ENCODE results near the gene OR51G2.
"Not testable (repeated sequence)": the region's sequence is repeated elsewhere in the genome, so short reads cannot be mapped to it uniquely, and the experiment has no call there.

The OR51G2 gene, protein sequence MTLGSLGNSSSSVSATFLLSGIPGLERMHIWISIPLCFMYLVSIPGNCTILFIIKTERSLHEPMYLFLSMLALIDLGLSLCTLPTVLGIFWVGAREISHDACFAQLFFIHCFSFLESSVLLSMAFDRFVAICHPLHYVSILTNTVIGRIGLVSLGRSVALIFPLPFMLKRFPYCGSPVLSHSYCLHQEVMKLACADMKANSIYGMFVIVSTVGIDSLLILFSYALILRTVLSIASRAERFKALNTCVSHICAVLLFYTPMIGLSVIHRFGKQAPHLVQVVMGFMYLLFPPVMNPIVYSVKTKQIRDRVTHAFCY

GRCh38 chr11:4919250-4919649, at the start of gene OR51G2:
Gene OR51G2, minus strand, starts transcription at chr11:4919350. Its CDS starts 3,687 bp downstream, at chr11:4915663.
- DNase-seq (ENCODE audit: low read depth in 2 of 2) = no peak

DNA sequence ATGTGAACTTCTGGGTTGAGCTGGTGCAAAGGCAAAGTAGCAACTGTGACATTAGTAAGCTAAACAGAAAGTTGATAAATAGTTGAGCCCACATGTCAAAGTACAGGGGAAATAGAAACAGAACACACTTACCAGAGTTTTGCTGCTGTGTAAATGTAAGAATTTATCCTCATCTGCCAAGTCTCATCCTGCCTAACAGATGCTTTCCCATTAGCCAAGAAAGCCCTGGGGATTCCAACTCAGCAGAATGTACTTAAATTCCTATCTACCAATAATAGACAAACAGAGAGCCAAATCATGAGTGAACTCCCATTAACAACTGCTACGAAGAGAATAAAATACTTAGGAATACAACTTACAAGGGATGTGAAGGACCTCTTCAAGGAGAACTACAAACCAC, 43.7 kb upstream of the OR51G2 start:
- DNase-seq (ENCODE audit: low read depth in 2 of 2) = no peak

- DNase-seq (ENCODE audit: low read depth in 2 of 2) = no peak
Measured at GRCh38 chr11:4960877-4961276, 41.7 kb upstream of the OR51G2 start.

DNA sequence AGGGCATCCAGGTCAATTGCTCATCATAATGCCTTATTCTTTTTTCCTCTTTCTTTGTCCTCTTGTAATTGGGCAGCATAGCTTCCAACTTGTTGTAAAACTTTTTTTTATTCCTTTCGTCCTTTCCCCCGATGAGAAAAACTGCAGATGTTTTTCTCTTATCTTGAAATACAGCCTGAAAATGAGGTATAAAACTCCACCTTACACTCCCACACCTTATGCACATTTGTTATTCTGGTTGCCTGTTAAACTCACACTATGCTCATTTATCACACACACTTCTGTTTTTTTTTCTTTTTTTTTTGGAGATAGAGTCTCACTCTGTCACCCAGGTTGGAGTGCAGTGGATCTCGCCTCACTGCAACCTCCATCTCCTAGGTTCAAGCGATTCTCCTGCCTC, 38.2 kb upstream of the OR51G2 start:
- no peak for DNase-seq (ENCODE audit: low read depth in 2 of 2)

- not testable (repeated sequence) for DNase-seq (ENCODE audit: low read depth in 2 of 2)
Measured at GRCh38 chr11:4955613-4956012, 36.5 kb upstream of the OR51G2 start, which contains the start of gene OR51A2. Gene OR51A2, minus strand, starts transcription at chr11:4955713. Its CDS starts 0 bp downstream, at chr11:4955713.

- no peak for DNase-seq (ENCODE audit: low read depth in 2 of 2)
Measured at GRCh38 chr11:4947505-4947904, 28.4 kb upstream of the OR51G2 start, which contains the start of gene OR51A4. Gene OR51A4, minus strand, starts transcription at chr11:4947605. Its CDS starts 505 bp downstream, at chr11:4947100.

- DNase-seq (ENCODE audit: low read depth in 2 of 2) = no peak
Measured at GRCh38 chr11:4936745-4937144, 17.6 kb upstream of the OR51G2 start.

DNA sequence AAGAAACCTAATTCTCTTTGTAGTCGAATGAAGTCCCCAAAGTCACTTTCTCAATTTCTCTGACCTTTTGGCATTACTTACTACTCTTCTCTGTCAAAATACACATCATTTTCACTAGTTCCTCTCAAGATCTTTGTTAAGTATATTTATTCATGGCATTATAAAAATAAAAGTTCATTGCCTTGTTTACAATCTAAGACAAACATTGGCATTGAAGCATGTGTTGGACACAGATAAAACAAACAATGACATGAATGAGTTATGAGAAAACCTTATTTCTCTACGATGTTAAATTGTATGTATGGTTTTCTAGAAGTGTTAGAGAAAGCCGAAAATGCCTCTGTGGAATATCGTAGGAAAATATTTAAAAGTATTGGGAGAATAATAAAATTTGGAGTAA, 13.6 kb upstream of the OR51G2 start:
- no peak for DNase-seq (ENCODE audit: low read depth in 2 of 2)

GRCh38 chr11:4926608-4927007, 7.5 kb upstream of the OR51G2 start:
- no peak for DNase-seq (ENCODE audit: low read depth in 2 of 2)

DNA sequence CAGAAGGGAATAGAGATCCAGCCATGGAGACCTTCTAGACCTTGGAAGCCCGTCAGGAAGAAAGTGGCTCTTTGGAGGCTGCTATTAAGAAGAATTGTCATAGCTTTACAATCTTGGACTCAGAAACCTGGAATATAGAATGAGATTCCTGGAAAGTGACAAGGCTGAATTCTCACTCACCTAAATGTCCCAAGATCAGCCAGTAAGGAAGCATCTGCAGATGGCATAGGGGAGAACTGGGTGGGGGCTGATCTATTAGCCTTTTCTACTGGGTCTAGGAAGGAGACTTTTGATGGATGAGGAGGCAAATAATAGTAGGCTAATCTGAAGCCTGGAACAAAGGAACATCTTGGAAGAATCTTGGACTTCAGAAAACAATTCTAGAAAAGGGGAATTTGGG, 5.1 kb upstream of the OR51G2 start, which contains the start of gene OR51G1:
OR51G1 (minus strand) TSS at position 101 of the 400 bp plus-strand sequence; CDS start at position 101, 0 bp downstream.
- DNase-seq (ENCODE audit: low read depth in 2 of 2) = no peak

DNA sequence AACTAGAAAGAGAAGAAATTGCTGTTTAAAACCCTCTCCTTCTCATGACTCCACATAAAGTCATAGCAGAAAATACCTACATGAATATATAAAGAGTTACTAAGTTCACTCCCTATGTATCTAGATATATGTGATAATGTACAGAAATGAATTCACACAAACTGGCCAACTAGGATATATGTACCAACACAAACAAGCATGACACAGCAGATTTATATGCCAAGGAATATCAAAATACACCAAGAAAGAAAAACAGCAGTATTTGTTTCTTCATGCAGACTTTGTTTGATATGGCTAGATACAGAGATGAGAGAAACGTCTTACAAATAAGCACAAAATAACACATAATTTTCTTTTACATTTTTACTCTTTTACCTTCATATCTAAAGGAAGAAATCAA, 3.2 kb upstream of the OR51G2 start:
- DNase-seq (ENCODE audit: low read depth in 2 of 2) = no peak

DNA sequence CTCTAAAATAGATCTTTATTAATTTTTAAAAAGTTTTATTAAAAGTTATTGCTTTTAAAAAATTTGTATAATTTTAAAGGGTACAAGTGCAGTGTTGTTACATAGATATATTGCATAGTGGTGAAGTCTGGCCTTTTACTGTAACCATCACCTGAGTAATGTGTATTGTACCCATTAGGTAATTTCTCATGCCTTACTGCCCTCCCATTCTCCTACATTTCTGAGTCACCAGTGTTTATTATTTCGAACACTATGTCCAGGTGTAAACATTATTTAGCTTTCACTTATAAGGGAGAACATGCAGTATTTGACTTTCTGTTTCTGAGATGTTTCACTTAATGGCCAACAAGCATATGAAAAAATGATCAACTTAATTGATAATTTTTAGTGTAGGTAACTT, 2.6 kb upstream of the OR51G2 start:
- DNase-seq (ENCODE audit: low read depth in 2 of 2) = no peak

GRCh38 chr11:4916581-4916980, 2.6 kb downstream of the OR51G2 start:
- no peak for DNase-seq (ENCODE audit: low read depth in 2 of 2)

DNA sequence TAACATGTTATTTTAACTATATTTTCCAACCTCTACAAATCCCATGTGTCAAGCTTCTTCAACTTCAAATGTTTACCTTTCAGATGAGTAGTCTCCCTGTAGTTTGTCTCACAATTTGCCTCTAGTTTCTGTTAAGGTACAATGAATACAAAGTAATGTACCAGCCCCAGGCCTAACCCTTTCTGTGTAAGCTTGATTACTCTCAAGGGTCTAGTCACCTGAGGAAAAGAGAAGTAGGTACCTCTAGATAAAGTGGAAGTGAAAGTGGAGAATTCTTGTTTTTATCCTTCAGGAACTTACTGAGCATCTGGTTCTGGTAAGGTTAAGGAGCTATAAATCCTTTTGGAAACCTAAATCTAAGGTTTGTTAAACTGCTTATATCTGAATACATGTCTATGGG, 15.7 kb downstream of the OR51G2 start, which contains the start of gene OR51A7:
OR51A7 (plus strand) TSS at position 300 of the 400 bp plus-strand sequence. CDS start 3,587 bp downstream, outside the sequence.
- no peak for DNase-seq (ENCODE audit: low read depth in 2 of 2)

DNA sequence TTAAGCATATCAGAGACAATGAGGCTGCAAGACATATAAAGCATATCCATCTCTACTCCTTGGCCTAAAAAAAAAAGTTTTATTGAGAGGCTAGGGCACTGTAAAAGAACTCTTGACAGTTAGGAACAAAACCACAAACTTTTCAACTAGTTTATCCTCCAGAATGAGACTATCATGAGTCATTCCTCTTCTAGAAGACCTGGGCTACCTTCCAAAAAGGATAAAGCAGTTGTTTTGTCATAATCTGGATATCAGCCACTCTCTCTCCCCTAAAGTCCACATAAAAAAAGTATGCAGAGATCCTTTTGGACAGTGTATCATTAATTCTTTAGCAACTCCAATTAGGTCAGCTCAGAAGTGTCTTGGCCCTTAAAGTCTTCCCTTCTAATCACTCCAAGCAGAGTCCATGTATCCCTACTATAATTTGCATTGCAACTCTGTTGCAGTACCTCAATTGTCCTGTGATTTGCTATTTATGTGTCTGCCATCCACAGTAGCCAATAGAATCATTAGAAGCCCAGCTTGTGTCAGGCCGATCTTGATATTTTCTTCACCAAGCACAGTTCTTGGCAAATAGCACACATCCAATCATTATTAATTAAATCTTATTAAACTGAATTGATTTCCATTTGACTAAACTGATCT, 27.0 kb downstream of the OR51G2 start:
- no peak for DNase-seq (ENCODE audit: low read depth in 2 of 2)

- DNase-seq (ENCODE audit: low read depth in 2 of 2) = no peak
Measured at GRCh38 chr11:4890279-4890678, 28.9 kb downstream of the OR51G2 start.

DNA sequence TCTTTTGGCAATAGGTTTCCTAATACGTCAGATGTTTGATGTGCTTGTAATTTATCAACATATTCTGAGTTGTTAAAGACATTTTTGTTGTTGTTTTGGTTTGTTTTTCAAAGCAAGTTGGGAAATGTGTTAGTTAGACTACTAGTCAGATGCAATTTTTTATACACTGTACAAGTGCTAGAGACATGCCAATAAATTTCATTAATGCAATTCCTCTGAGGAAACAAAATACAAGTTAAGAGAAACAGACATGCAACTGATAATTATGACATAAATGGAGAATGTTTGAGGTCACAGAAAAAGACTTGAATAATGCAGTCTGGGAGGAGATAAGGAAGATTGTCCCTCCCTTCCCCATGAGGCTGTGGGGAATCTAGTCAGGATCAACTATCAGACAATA, 31.6 kb downstream of the OR51G2 start:
- DNase-seq (ENCODE audit: low read depth in 2 of 2) = no peak

- no peak for DNase-seq (ENCODE audit: low read depth in 2 of 2)
Measured at GRCh38 chr11:4886186-4886585, 33.0 kb downstream of the OR51G2 start.

GRCh38 chr11:4884361-4884760, 34.8 kb downstream of the OR51G2 start:
- no peak for DNase-seq (ENCODE audit: low read depth in 2 of 2)

DNA sequence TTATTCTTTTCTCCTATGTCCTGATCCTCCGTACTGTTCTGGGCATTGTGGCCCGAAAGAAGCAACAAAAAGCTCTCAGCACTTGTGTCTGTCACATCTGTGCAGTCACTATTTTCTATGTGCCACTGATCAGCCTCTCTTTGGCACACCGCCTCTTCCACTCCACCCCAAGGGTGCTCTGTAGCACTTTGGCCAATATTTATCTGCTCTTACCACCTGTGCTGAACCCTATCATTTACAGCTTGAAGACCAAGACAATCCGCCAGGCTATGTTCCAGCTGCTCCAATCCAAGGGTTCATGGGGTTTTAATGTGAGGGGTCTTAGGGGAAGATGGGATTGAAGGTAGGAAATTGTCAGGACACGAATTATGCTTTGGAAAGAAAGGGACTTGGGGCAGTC, 36.6 kb downstream of the OR51G2 start:
- DNase-seq (ENCODE audit: low read depth in 2 of 2) = no peak

- no peak for DNase-seq (ENCODE audit: low read depth in 2 of 2)
Measured at GRCh38 chr11:4881860-4882500, 37.2 kb downstream of the OR51G2 start, which contains the start of gene OR51T1. Gene OR51T1, plus strand, starts transcription at chr11:4881900. Its CDS starts 0 bp downstream, at chr11:4881900.

DNA sequence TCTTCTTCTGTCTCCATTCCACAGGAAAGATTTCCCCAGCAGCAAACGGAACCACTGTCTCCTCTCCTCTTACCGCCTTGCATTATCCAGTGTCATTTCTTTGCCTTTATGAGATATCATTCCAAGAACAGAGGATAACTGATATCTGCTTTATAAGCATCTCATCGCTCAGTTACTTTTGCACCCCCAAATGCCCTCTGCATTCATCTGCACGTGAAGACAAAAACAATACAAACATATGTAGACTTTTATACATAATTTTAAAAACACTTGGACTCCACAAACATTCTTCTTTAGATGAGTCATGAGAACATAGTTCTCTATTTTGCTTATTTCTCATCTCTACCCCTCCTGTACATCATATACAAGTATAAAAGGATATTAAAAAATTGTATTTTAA, 38.0 kb downstream of the OR51G2 start:
- DNase-seq (ENCODE audit: low read depth in 2 of 2) = no peak
